Tibial nerve (tissue), 4 donors: ENCODE measurements around the gene SHKBP1.

Experiments used
- CTCF ChIP-seq, 5 experiments: fragments of 200-600 bp in 3 of 5; fragments of 450-650 bp in 2 of 5; sonication (generic) in 3 of 5; IDR thresholded peaks; one replicate each; pipeline ENCODE4 v1.5.1; 2016 to 2019; ENCODE audit warnings: antibody characterized with exemption in 5 of 5, mild to moderate bottlenecking in 3 of 5, moderate library complexity in 2 of 5
- EP300 ChIP-seq, 2 donors: sonication (generic); formaldehyde crosslinking; IDR thresholded peaks; one replicate each; pipeline ENCODE4 v1.6.1; 2017; ENCODE audit warnings: antibody characterized with exemption in 2 of 2, mild to moderate bottlenecking in 1 of 2

- TF ChIP-seq CTCF (IDR thresholded peaks at IDR 0.05): no peak
- TF ChIP-seq EP300 (IDR thresholded peaks at IDR 0.05): peak in 1 of 2 donors; percentile 22
Measured at GRCh38 chr19:40599902-40600569, 23.4 kb downstream of the SHKBP1 start.
